Breast epithelium (tissue), 4 donors: ENCODE data around the gene MAD1L1. TPM values are rescaled to one million over a fixed set of nuclear protein-coding genes. Genes with fewer than 3 reads are reported as not detected.

ENCODE experiments used
- DNase-seq, 2 donors: peaks; one replicate each; pipeline ENCODE4 v3.0.0-alpha.2; 2019; ENCODE audit warnings: low spot score in 2 of 2
- H3K27ac ChIP-seq, 2 donors: fragments of 200-600 bp; sonication (generic) in 1 of 2; one replicate each; pipeline ENCODE4 v1.5.1; 2016 to 2019; ENCODE audit warnings: mild to moderate bottlenecking in 1 of 2
- H3K27me3 ChIP-seq, 2 donors: fragments of 200-600 bp; sonication (generic) in 1 of 2; one replicate each; pipeline versions ENCODE4 v1.5.1 to v1.6.0; 2017 to 2019; ENCODE audit warnings: control low read depth in 1 of 2, mild to moderate bottlenecking in 1 of 2
- H3K36me3 ChIP-seq: fragments of 200-600 bp; one replicate; pipeline ENCODE4 v1.5.1; 2019
- H3K4me1 ChIP-seq, 2 donors: fragments of 200-600 bp; sonication (generic); one replicate each; pipeline ENCODE4 v1.5.1; 2016 to 2019; ENCODE audit warnings: control low read depth in 1 of 2
- H3K4me3 ChIP-seq, 3 donors: fragments of 200-600 bp; sonication (generic); 1 replicate in 2 of 3; 2 replicates in 1 of 3; pipeline ENCODE4 v1.5.1; 2016 to 2019; ENCODE audit warnings: mild to moderate bottlenecking in 3 of 3, moderate library complexity in 2 of 3
- H3K9me3 ChIP-seq, 2 donors: fragments of 200-600 bp; sonication (generic) in 1 of 2; one replicate each; pipeline ENCODE4 v1.5.1; 2016 to 2019; ENCODE audit warnings: control low read depth in 1 of 2
- POLR2A ChIP-seq: fragments of 450-650 bp; IDR thresholded peaks from one replicate; pipeline ENCODE4 v1.6.1; 2016; ENCODE audit warnings: antibody characterized with exemption, mild to moderate bottlenecking, moderate library complexity
- POLR2AphosphoS5 ChIP-seq, 3 donors: sonication (generic); formaldehyde crosslinking; IDR thresholded peaks; one replicate each; pipeline ENCODE4 v1.6.1; 2017; ENCODE audit warnings: antibody characterized with exemption in 3 of 3
- intact Hi-C: fragments of 100-400 bp; cut with DNase I; formaldehyde crosslinking; loops from one replicate; pipeline ENCODE4 v1.15.1; 2023; ENCODE audit warnings: low total_unique reads
- total RNA-seq, 3 donors: library from RNA; depleted of rRNA; stranded (reverse); fragments of >200 nt; gene quantifications; one replicate each; pipeline ENCODE4 v1.1.0, GENCODE V29; 2016
- TF ChIP-seq, protein P1 (sequence below), 3 donors: fragments of 450-650 bp; IDR thresholded peaks; one replicate each; pipeline ENCODE4 v1.5.1; 2016 to 2017; ENCODE audit warnings: antibody characterized with exemption in 3 of 3, mild to moderate bottlenecking in 3 of 3, moderate library complexity in 3 of 3

MAD1L1 gene
- total RNA-seq, 3 donors from 2014 or later = 27.7 to 33.9 (median 28.8) TPM

DNA sequence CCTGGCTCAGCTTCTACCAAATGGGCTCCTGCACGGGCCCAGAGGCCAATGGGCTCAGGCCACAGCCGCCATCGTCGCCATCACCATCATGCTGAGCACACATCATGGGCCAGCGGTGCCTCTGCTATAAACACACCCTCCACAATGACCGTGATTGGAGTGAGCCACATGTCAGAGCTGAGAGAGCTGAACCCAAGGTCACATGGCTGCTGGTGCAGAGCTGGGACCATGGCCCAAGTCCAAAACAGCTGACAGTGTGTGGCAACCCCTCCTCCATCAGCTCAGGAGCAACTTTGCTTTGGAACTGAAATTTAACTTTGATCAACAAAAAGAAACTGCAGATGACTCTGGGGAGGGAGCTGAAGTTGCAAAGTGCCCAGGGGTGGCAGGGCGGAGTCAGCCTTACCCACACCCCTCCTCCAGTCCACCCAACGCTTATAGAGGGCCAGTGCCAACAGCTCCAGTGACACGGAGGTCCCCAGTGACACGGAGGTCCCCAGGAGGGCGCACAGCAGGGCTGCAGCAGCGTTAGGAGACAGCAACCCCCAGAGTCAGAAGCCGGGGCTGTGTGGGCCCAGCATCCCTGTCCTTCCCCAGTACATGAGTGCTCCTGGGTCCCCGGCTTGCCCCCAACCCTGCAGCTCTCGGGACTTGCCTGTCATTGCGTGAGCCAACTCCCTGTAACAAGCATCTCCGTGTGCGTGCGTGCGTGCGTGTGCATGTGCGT, 313.0 kb downstream of the MAD1L1 start:
- Histone ChIP-seq H3K27ac (no peak overlapping the region), H3K36me3 (no peaks in the 10 kb centered on the region), H3K27me3 (no peaks in the 10 kb centered on the region), H3K4me1 (no peaks in the 10 kb centered on the region), H3K9me3 (no peaks in the 10 kb centered on the region), H3K4me3 (peak overlapping the region in 1 of 3 donors; percentile 37)
- TF ChIP-seq, protein P1, sequence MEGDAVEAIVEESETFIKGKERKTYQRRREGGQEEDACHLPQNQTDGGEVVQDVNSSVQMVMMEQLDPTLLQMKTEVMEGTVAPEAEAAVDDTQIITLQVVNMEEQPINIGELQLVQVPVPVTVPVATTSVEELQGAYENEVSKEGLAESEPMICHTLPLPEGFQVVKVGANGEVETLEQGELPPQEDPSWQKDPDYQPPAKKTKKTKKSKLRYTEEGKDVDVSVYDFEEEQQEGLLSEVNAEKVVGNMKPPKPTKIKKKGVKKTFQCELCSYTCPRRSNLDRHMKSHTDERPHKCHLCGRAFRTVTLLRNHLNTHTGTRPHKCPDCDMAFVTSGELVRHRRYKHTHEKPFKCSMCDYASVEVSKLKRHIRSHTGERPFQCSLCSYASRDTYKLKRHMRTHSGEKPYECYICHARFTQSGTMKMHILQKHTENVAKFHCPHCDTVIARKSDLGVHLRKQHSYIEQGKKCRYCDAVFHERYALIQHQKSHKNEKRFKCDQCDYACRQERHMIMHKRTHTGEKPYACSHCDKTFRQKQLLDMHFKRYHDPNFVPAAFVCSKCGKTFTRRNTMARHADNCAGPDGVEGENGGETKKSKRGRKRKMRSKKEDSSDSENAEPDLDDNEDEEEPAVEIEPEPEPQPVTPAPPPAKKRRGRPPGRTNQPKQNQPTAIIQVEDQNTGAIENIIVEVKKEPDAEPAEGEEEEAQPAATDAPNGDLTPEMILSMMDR (IDR thresholded peaks at IDR 0.05) = no peak
- no peak for TF ChIP-seq POLR2A
- TF ChIP-seq POLR2AphosphoS5 (IDR thresholded peaks at IDR 0.05) = no peak
- intact Hi-C loops = no loop called here
- DNase-seq = no peak

- Histone ChIP-seq H3K27me3 (no peaks in the 10 kb centered on the region), H3K4me1 (no peaks in the 10 kb centered on the region), H3K9me3 (no peaks in the 10 kb centered on the region), H3K4me3 (no peak overlapping the region), H3K27ac (no peak overlapping the region), H3K36me3 (no peaks in the 10 kb centered on the region)
- intact Hi-C loops = no loop called here
- no peak for DNase-seq
- no peak for TF ChIP-seq POLR2AphosphoS5 (IDR thresholded peaks at IDR 0.05)
- no peak for TF ChIP-seq POLR2A
- TF ChIP-seq, protein P1 (IDR thresholded peaks at IDR 0.05) = no peak
Observed at GRCh38 chr7:1918881-1919525, 313.7 kb downstream of the MAD1L1 start.

GRCh38 chr7:1918063-1918645, 314.6 kb downstream of the MAD1L1 start:
- no peaks in the 10 kb centered on the region for H3K36me3 ChIP-seq
- no peaks in the 10 kb centered on the region for H3K9me3 ChIP-seq
- no peak overlapping the region for H3K4me3 ChIP-seq
- no peak for DNase-seq
- no peaks in the 10 kb centered on the region for H3K4me1 ChIP-seq
- no peak overlapping the region for H3K27ac ChIP-seq
- TF ChIP-seq, protein P1 (IDR thresholded peaks at IDR 0.05) = no peak
- TF ChIP-seq POLR2AphosphoS5 (IDR thresholded peaks at IDR 0.05) (no peak), POLR2A (no peak)
- no peaks in the 10 kb centered on the region for H3K27me3 ChIP-seq
- intact Hi-C loops = no loop called here

DNA sequence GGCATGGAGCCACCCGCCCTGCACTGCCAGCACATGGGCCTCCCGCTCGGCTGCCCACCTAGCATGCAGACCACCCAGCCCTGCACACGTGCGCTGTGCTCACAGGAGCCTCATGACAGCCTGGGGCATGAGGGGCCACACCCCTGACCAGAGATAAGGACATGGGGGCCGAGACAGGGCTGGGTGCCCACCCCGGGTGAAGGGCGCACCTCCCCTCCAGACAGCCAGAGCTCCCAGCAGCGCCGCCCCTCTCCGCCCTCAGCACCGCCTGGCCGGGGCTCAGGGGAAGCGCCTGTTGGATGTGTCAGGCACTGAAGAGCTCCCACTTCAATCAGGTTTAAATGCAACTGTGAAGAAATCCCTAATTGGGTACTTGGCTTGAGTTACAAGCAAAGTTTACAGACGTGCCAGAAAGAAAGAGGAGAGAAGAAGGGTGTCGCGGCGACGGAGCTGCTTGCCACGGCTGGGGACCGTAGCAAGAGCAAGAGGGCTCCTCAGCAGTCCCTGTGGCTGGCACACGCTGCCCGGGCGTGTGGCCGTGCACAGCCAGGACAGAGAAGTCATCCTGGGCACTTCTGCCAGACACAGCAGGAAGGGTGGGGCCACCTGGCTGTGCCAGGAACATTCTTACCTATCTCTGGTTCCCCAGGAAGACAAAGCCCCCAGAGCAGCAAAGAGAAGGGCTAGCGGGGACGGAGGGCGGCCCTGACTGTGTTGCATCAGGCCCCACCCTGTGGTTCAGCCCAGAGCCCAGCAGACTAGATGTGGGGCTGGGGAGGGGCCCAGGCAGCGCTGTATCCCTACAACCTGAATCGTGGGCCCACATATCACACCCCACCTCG, 315.3 kb downstream of the MAD1L1 start:
- H3K36me3 ChIP-seq = no peaks in the 10 kb centered on the region
- no peak overlapping the region for H3K27ac ChIP-seq
- intact Hi-C loops = no loop called here
- H3K4me1 ChIP-seq = no peaks in the 10 kb centered on the region
- H3K4me3 ChIP-seq = no peak overlapping the region
- no peaks in the 10 kb centered on the region for H3K9me3 ChIP-seq
- TF ChIP-seq, protein P1 (IDR thresholded peaks at IDR 0.05) = no peak
- H3K27me3 ChIP-seq = no peaks in the 10 kb centered on the region
- DNase-seq = no peak
